ENCODE measurements around the gene CLDN5.

CLDN5 gene

GRCh38 chr22:19503869-19504268 is 20.3 kb downstream of the CLDN5 start:
- DNase-seq = no peak

GRCh38 chr22:19503367-19503766 is 20.8 kb downstream of the CLDN5 start:
- no peak for DNase-seq

GRCh38 chr22:19501897-19502447 is 22.2 kb downstream of the CLDN5 start:
- DNase-seq = no peak

GRCh38 chr22:19499880-19500242 is 24.3 kb downstream of the CLDN5 start:
- DNase-seq = no peak

GRCh38 chr22:19499236-19499879 is 24.9 kb downstream of the CLDN5 start:
- no peak for DNase-seq

- DNase-seq = no peak
Observed at GRCh38 chr22:19498866-19499190, 25.4 kb downstream of the CLDN5 start.

- DNase-seq = no peak
Observed at GRCh38 chr22:19498154-19498865, 25.9 kb downstream of the CLDN5 start.

GRCh38 chr22:19497245-19497644 is 27.0 kb downstream of the CLDN5 start:
- DNase-seq = peak; percentile 39

GRCh38 chr22:19496324-19496630 is 27.9 kb downstream of the CLDN5 start:
- no peak for DNase-seq

- peak; percentile 17 for DNase-seq
Observed at GRCh38 chr22:19495562-19496323, 28.5 kb downstream of the CLDN5 start.

GRCh38 chr22:19494676-19495173 is 29.5 kb downstream of the CLDN5 start:
- DNase-seq = no peak

GRCh38 chr22:19494001-19494560 is 30.1 kb downstream of the CLDN5 start:
- no peak for DNase-seq

- no peak for DNase-seq
Observed at GRCh38 chr22:19492504-19493174, 31.6 kb downstream of the CLDN5 start.

GRCh38 chr22:19490628-19491230 is 33.5 kb downstream of the CLDN5 start:
- no peak for DNase-seq

- peak; percentile 19 for DNase-seq
Observed at GRCh38 chr22:19488884-19489843, 35.0 kb downstream of the CLDN5 start.

- DNase-seq = no peak
Observed at GRCh38 chr22:19488285-19488684, 35.9 kb downstream of the CLDN5 start.

GRCh38 chr22:19483481-19484244 is 40.5 kb downstream of the CLDN5 start:
- no peak for DNase-seq

GRCh38 chr22:19482297-19482696 is 41.9 kb downstream of the CLDN5 start:
- DNase-seq = no peak

- DNase-seq = no peak
Observed at GRCh38 chr22:19480789-19481188, 43.4 kb downstream of the CLDN5 start.

GRCh38 chr22:19480173-19480568 is 44.0 kb downstream of the CLDN5 start:
- no peak for DNase-seq
